ENCODE data around the gene PPM1L.
"Not testable (repeated sequence)": the region's sequence is repeated elsewhere in the genome, so short reads cannot be mapped to it uniquely, and the experiment has no call there.

Gene PPM1L

DNA sequence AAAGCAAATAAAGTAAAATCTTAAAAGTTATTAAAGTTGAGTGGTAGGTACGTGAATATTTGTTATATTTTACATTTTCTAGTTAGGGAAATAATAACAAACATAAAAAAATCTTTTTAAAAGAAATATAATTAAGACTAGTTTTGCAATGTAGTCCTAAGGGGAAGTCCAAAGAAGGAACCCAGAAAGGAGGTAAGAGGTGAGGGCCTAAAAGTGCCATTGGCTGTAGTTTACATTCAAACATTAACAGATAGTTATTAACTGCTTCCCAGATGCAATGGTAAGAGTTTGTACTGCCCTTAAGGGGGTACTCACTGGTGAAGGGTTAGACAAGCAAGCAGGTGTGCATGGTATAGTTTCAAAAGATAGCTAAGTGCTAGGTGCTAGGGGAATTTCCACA lies 269.9 kb downstream of the PPM1L start:
- H3K4me3 ChIP-seq, result no peak overlapping the region
- no peaks in the 10 kb centered on the region for H3K27me3 ChIP-seq (ENCODE audit: low read depth)
- no peak for DNase-seq (ENCODE audit: low spot score in 2 of 2)
- no peaks in the 10 kb centered on the region for H3K36me3 ChIP-seq (replicated peaks)
- in situ Hi-C loops (cut with MboI; ENCODE audit: low sequenced_read_pairs), result no loop called here
- H3K4me1 ChIP-seq, result no peaks in the 10 kb centered on the region
- H3K9me3 ChIP-seq, result peaks cover 3% of the 10 kb centered on the region; the same call in 1 of the 2 replicates

DNA sequence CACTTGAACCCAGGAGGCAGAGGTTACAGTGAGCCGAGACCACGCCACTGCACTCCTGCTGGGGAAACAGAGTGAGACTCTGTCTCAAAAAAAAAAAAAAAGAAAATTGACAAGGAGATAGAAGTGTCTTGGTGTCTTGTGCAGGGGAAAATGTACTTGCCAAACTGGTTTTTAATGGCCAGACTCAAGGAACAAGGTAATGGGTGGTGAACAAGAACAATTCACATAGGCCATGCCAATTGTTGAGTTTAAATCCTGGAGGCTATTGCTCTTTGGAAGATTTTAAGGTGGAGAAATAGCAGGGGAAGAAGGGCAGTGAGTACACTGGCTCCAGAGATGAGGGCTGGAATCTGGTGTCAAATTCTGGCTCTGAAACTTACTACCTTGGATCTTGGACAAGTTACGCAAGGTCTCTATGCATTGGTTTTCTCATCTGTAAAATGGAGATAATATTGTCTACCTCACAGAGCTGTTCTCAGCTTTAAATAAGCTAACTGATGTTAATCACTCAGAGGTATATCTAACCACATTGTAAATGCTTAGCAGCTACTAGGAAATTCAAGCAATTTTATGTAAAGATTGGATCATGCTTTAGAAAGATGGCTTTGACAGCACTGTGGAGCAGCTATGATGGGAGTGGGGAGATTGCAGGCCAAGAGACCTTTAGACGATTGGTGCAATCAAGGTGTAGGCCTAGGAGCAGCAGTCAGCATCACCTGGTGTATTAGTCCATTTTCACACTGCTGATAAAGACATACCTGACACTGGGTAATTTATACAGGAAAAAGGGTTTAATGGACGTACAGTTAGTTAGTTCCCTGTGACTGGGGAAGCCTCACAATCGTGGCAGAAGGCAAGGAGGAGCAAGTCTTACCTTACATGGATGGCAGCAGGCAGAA lies 270.8 kb downstream of the PPM1L start:
- Histone ChIP-seq H3K9me3 (no peaks in the 10 kb centered on the region), H3K4me1 (no peaks in the 10 kb centered on the region), H3K36me3 (replicated peaks) (no peaks in the 10 kb centered on the region), H3K27me3 (ENCODE audit: low read depth) (no peaks in the 10 kb centered on the region), H3K4me3 (no peak overlapping the region)
- DNase-seq (ENCODE audit: low spot score in 2 of 2), result no peak
- in situ Hi-C loops (cut with MboI; ENCODE audit: low sequenced_read_pairs), result no loop called here

DNA sequence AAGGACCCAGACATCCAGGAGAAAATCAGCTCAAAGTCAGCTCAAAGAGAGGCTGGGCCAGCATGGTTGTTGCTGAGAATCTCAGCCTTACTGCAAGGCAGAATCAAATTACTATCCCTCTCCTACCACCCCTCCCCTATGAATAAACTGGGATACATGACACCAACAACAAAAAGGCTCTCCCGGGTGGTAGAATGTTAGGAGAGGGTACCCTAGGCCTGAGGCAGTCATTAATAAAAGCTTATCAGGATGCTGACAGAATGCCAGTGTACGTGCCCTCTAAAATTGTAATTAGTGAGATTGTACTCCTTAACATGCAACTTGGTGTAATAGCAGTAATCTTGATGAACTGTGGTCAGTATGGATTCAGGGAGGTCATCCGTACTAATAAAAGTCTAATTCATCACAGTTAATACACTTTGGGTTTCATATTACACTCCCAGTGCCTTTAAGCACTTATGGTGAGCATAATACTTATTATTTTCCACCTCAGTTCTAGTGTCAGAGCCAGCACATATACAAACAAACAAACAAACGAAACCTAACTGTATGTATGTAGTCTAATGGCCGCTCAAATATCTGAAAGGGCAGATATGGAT lies 272.6 kb downstream of the PPM1L start:
- H3K36me3 ChIP-seq (replicated peaks), result no peaks in the 10 kb centered on the region
- no peak for DNase-seq (ENCODE audit: low spot score in 2 of 2)
- H3K4me3 ChIP-seq, result no peak overlapping the region
- no peaks in the 10 kb centered on the region for H3K27me3 ChIP-seq (ENCODE audit: low read depth)
- no peaks in the 10 kb centered on the region for H3K9me3 ChIP-seq
- H3K4me1 ChIP-seq, result no peaks in the 10 kb centered on the region
- in situ Hi-C loops (cut with MboI; ENCODE audit: low sequenced_read_pairs), result no loop called here

DNA sequence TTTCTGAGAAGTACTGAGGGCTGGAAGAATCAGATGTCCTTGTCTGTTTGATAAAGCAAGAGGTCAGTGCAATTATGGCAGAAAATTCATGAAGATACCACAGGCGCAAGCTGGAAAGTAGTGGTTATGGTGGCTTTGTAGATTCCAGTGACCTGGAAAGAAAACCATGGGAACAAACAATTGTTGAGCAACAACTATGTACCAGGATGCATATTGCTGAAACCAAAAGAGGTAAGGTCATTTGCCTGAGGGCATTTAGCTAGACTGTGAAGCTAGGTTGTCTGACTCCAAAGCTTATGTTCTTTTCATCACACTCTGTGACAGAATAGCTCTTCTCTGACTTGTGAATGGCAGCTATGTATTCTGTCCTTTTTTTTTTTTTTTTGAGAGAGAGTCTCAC lies 275.1 kb downstream of the PPM1L start:
- H3K36me3 ChIP-seq (replicated peaks), result no peaks in the 10 kb centered on the region
- no peak for DNase-seq (ENCODE audit: low spot score in 2 of 2)
- H3K27me3 ChIP-seq (ENCODE audit: low read depth), result no peaks in the 10 kb centered on the region
- H3K4me1 ChIP-seq, result no peaks in the 10 kb centered on the region
- no peaks in the 10 kb centered on the region for H3K9me3 ChIP-seq
- H3K4me3 ChIP-seq, result no peak overlapping the region
- in situ Hi-C loops (cut with MboI; ENCODE audit: low sequenced_read_pairs), result no loop called here

DNA sequence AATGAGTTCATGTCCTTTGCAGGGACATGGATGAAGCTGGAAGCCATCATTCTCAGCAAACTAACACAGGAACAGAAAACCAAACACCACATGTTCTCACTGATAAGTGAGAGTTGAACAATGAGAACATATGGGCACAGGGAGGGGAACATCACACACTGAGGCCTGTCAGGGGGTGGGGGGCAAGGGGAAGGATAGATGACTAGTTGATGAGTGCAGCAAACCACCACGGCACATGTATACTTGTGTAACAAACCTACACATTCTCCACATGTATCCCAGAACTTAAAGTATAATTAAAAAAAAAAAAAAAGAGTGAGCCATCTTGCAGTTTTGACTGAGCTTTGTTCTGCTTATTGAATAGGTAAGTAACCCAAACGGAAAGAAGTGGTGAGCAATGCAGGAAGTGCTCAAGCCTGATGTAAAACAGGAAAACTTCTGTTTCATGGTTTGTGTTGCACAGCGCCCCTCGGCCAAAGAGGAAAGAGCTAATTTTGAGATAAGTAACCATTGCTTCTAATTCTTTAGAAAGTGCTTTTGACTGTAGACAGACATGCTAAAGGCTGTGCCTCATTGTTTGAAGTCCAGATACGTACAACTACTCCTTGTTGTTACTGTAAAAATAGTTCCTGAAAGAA lies 279.0 kb downstream of the PPM1L start:
- H3K4me3 ChIP-seq; H3K4me1 ChIP-seq; H3K27me3 ChIP-seq (ENCODE audit: low read depth); H3K36me3 ChIP-seq (replicated peaks); DNase-seq (ENCODE audit: low spot score in 2 of 2); H3K9me3 ChIP-seq; in situ Hi-C loops (cut with MboI; ENCODE audit: low sequenced_read_pairs): not testable (repeated sequence)

DNA sequence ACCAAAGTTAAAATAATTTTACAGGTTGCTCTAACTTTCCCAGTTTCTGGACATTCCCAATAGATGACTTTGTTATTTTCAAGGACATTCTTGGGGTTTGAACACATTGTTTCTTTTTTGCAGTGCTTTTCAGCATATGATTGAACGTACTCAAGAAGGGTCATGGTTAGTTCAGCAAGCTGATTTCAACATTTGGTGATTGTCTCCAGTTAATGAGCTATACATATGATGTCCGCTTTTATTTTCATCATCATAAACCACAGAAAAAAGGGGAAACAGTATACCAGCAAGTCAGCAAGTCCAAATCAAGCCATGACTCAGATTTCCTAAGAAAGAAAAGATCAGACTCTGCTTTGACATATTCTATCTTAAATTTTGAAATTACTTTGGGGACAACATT lies 279.7 kb downstream of the PPM1L start:
- H3K9me3 ChIP-seq, result no peaks in the 10 kb centered on the region
- DNase-seq (ENCODE audit: low spot score in 2 of 2), result no peak
- in situ Hi-C loops (cut with MboI; ENCODE audit: low sequenced_read_pairs), result no loop called here

DNA sequence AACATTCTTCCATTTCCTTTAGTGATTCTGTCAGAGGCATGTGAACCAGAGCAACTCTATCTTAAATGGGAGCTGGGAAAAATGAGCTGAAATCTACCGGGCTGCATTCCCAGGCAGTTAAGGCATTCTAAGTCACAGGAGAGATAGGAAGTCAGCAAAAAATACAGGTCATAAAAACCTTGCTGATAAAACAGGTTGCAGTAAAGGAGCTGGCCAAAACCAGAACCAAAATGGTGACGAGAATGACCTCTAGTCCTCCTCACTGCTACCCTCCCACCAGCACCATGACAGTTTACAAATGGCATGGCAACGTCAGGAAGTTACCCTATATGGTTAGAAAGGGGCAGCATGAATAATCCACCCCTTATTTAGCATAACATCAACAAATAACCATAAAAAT lies 282.7 kb downstream of the PPM1L start:
- in situ Hi-C loops (cut with MboI; ENCODE audit: low sequenced_read_pairs), result no loop called here
- no peaks in the 10 kb centered on the region for H3K9me3 ChIP-seq

More for the DNA sequence above, 279.7 kb downstream of the PPM1L start:
- no peak overlapping the region for H3K4me3 ChIP-seq
- no peaks in the 10 kb centered on the region for H3K36me3 ChIP-seq (replicated peaks)
- H3K27me3 ChIP-seq (ENCODE audit: low read depth), result no peaks in the 10 kb centered on the region
- no peaks in the 10 kb centered on the region for H3K4me1 ChIP-seq

DNA sequence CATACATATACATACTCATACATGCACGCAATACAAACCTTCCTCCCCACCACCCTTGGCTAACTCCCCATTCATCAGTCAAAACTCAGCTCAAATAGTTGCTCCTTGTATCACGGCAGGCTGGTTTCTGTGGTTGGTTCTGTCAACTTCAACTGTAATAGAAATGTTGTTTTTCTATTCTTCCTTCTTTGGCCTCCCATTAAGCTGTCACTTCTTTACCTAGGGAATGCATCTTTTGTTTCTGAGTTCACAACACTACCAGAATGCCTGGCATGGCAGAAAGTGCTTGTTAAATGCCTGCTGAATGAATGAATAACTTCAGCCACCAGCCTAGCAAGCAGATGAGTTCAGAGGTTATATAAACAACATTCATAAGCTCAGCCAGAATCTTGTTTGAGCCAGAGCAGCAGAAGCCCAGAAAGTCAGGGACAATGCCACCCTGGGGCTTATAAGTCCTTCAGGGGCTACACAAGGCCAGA lies 286.0 kb downstream of the PPM1L start:
- no peaks in the 10 kb centered on the region for H3K36me3 ChIP-seq (replicated peaks)
- H3K27me3 ChIP-seq (ENCODE audit: low read depth), result no peaks in the 10 kb centered on the region
- H3K9me3 ChIP-seq, result no peaks in the 10 kb centered on the region
- no peak for DNase-seq (ENCODE audit: low spot score in 2 of 2)
- no peaks in the 10 kb centered on the region for H3K4me1 ChIP-seq
- no peak overlapping the region for H3K4me3 ChIP-seq
- in situ Hi-C loops (cut with MboI; ENCODE audit: low sequenced_read_pairs), result no loop called here

More for the DNA sequence above, 282.7 kb downstream of the PPM1L start:
- no peak for DNase-seq (ENCODE audit: low spot score in 2 of 2)
- no peaks in the 10 kb centered on the region for H3K27me3 ChIP-seq (ENCODE audit: low read depth)
- H3K4me1 ChIP-seq, result no peaks in the 10 kb centered on the region
- H3K4me3 ChIP-seq, result no peak overlapping the region
- no peaks in the 10 kb centered on the region for H3K36me3 ChIP-seq (replicated peaks)

DNA sequence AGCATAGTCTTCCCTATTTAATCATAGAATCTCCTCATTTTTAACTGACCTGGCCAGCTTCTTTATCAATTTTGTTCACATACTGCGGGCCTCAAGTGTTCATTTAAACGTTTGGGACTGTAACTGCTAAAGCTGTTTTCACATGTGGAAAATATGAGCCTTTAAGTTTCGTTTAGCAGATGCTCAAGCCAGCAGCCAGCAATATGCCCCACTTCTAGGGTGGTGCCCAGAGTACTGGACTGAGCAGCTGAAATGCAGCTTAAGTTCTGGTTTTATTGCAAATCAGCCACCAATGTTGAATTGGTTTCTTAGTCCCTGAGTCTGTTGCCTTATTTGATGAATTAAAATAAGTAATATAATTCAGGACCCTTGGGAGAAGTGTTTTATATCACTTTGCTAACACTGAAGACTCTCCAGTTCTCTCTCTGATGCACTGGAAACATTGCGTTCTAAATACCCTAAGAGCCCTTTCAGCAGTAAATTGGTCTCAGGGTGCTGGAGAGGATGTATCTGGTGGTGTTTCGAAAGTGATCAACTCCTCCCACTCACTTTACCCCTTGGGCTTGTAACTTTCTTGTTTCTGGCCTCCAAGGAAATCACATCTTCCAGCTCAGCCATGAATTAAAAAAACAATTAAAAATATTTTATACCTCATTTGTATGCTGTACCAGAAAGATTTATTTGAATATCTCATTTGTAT lies 287.5 kb downstream of the PPM1L start:
- in situ Hi-C loops (cut with MboI; ENCODE audit: low sequenced_read_pairs), result no loop called here
- Histone ChIP-seq H3K4me3 (no peak overlapping the region), H3K27me3 (ENCODE audit: low read depth) (no peaks in the 10 kb centered on the region), H3K36me3 (replicated peaks) (no peaks in the 10 kb centered on the region), H3K4me1 (no peaks in the 10 kb centered on the region), H3K9me3 (no peaks in the 10 kb centered on the region)
- DNase-seq (ENCODE audit: low spot score in 2 of 2), result no peak

DNA sequence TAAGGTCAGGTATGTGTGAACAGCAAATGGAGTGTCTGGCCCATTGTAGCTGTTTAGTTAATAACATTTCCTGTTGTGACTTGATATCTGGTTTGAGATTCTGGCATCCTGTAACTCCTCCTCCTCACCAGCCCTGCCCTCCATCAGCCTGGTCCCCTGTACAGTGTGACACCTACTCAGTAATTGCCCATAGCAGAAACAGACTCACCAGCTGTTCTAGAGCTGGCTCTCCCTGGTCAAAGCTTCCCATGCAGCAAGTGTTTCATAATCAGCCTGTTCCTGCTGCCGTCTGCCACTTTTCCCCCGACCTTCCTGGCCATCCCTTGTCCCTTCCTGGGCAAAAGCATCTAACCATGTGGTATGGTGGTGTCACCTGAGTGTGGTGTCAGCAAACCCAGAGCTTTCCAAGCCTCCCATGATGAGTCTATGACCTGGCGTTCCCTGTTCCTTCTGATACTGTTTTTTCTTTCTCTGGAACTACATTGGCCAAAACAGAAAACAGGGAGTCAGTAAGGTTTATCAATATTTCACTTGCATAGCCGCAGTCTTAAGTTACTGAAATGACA lies 293.7 kb downstream of the PPM1L start:
- no peaks in the 10 kb centered on the region for H3K4me1 ChIP-seq
- H3K4me3 ChIP-seq, result no peak overlapping the region
- no peaks in the 10 kb centered on the region for H3K36me3 ChIP-seq (replicated peaks)
- DNase-seq (ENCODE audit: low spot score in 2 of 2), result no peak
- H3K27me3 ChIP-seq (ENCODE audit: low read depth), result no peaks in the 10 kb centered on the region
- in situ Hi-C loops (cut with MboI; ENCODE audit: low sequenced_read_pairs), result no loop called here
- H3K9me3 ChIP-seq, result no peaks in the 10 kb centered on the region

DNA sequence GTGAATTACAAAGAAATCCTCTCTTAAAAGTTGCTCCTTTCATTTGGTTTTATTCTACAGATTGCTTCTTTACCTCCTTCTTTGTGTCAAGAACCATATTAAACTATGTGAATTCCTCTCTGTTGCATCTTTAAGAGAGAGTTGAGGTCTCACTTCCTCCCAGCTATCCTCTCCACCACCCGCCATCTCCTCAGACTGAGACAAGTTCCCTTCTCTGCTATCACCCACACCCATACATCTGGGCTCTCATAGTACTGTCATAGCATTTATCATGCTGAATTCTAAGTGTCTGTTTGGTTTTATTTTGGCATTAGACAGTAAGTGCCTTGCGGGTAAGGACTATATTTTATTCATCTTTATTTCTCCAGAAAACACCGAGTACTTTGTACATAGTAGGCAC lies 294.9 kb downstream of the PPM1L start:
- peak in 1 of 2 experiments; percentile 3 for DNase-seq (ENCODE audit: low spot score in 2 of 2)
- H3K36me3 ChIP-seq (replicated peaks), result no peaks in the 10 kb centered on the region
- H3K9me3 ChIP-seq, result no peaks in the 10 kb centered on the region
- in situ Hi-C loops (cut with MboI; ENCODE audit: low sequenced_read_pairs), result no loop called here
- no peaks in the 10 kb centered on the region for H3K27me3 ChIP-seq (ENCODE audit: low read depth)
- H3K4me3 ChIP-seq, result no peak overlapping the region
- H3K4me1 ChIP-seq, result no peaks in the 10 kb centered on the region

DNA sequence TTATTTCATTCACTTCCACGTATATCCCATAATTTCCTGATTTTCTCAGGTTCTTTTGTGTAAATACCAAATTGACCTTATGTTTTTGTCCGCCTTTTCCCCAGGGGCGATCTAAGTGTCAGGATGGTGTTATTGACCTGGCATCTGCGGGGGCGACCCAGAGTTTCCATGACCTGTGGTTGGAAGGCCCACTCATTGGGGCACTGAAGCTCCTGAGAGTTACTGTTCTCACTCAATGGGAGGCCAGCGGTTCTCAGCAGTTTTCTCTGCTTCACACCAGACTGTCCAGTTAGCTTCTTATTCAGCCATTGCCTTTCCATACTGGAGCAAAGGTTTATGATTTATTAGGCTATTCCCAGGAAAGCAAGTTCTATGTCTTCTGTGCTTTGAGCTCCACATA lies 295.8 kb downstream of the PPM1L start:
- Histone ChIP-seq H3K36me3 (replicated peaks) (no peaks in the 10 kb centered on the region), H3K4me3 (no peak overlapping the region), H3K4me1 (no peaks in the 10 kb centered on the region), H3K9me3 (no peaks in the 10 kb centered on the region), H3K27me3 (ENCODE audit: low read depth) (no peaks in the 10 kb centered on the region)
- in situ Hi-C loops (cut with MboI; ENCODE audit: low sequenced_read_pairs), result no loop called here
- no peak for DNase-seq (ENCODE audit: low spot score in 2 of 2)

DNA sequence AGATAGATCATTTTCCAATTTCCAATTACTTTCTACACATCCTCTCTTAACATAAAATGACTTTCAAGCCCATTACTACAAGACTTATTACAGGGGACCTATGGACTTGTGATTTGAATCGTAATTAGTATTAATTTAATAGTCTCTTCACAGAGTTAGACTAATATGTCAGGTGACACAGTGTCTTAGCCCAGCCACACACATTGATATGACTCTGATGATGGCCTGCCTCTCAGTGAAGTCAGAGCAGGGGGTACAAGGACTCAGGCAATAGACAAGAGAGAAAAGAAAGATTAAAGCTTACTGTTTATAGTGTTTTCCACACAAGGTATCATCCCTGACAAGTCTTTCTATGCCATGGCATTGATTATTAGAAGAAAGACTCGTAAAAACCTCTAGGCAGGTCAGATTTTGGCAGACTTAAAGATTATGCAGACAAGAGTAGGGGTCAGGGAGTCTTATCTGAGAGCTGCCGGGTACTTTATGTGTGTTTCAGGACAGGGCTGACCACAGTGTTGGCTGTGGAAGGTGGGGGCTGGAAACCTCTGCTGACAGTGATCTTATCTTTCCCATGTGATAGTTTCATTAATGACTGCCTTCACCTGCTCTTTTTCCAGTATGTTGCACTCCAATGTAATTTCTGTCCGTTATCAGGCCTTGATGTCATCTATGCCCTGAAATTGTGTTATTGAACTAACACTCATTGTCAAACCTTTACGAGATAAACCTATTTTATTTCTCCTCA lies 299.0 kb downstream of the PPM1L start:
- no peaks in the 10 kb centered on the region for H3K4me1 ChIP-seq
- H3K9me3 ChIP-seq, result no peaks in the 10 kb centered on the region
- H3K4me3 ChIP-seq, result no peak overlapping the region
- H3K27me3 ChIP-seq (ENCODE audit: low read depth), result no peaks in the 10 kb centered on the region
- DNase-seq (ENCODE audit: low spot score in 2 of 2), result no peak
- in situ Hi-C loops (cut with MboI; ENCODE audit: low sequenced_read_pairs), result no loop called here
- no peaks in the 10 kb centered on the region for H3K36me3 ChIP-seq (replicated peaks)
